ENCODE measurements around the gene ATXN10.
"Not testable (repeated sequence)": the region's sequence is repeated elsewhere in the genome, so short reads cannot be mapped to it uniquely, and the experiment has no call there.

Gene ATXN10

GRCh38 chr22:45777046-45777851 lies 105.6 kb downstream of the ATXN10 start:
- in situ Hi-C loops (cut with HindIII; ENCODE audit: low sequenced_read_pairs): no loop called here

GRCh38 chr22:45777852-45778375 lies 106.3 kb downstream of the ATXN10 start:
- in situ Hi-C loops (cut with HindIII; ENCODE audit: low sequenced_read_pairs): no loop called here

GRCh38 chr22:45781459-45781858 lies 109.8 kb downstream of the ATXN10 start:
- in situ Hi-C loops (cut with HindIII; ENCODE audit: low sequenced_read_pairs): no loop called here

GRCh38 chr22:45781966-45782365 lies 110.3 kb downstream of the ATXN10 start:
- in situ Hi-C loops (cut with HindIII; ENCODE audit: low sequenced_read_pairs): no loop called here

- in situ Hi-C loops (cut with HindIII; ENCODE audit: low sequenced_read_pairs): no loop called here
Observed at GRCh38 chr22:45783021-45783420, 111.4 kb downstream of the ATXN10 start.

- in situ Hi-C loops (cut with HindIII; ENCODE audit: low sequenced_read_pairs): no loop called here
Observed at GRCh38 chr22:45783690-45784089, 112.1 kb downstream of the ATXN10 start.

GRCh38 chr22:45784357-45785277 lies 113.0 kb downstream of the ATXN10 start:
- in situ Hi-C loops (cut with HindIII; ENCODE audit: low sequenced_read_pairs): no loop called here

- in situ Hi-C loops (cut with HindIII; ENCODE audit: low sequenced_read_pairs): no loop called here
Observed at GRCh38 chr22:45785458-45785857, 113.8 kb downstream of the ATXN10 start.

GRCh38 chr22:45786726-45787125 lies 115.1 kb downstream of the ATXN10 start:
- in situ Hi-C loops (cut with HindIII; ENCODE audit: low sequenced_read_pairs): no loop called here

GRCh38 chr22:45787759-45788158 lies 116.1 kb downstream of the ATXN10 start:
- in situ Hi-C loops (cut with HindIII; ENCODE audit: low sequenced_read_pairs): no loop called here

- in situ Hi-C loops (cut with HindIII; ENCODE audit: low sequenced_read_pairs): no loop called here
Observed at GRCh38 chr22:45788522-45788921, 116.9 kb downstream of the ATXN10 start.

- in situ Hi-C loops (cut with HindIII; ENCODE audit: low sequenced_read_pairs): no loop called here
Observed at GRCh38 chr22:45790401-45790800, 118.8 kb downstream of the ATXN10 start.

- in situ Hi-C loops (cut with HindIII; ENCODE audit: low sequenced_read_pairs): no loop called here
Observed at GRCh38 chr22:45793161-45793560, 121.5 kb downstream of the ATXN10 start.

- in situ Hi-C loops (cut with HindIII; ENCODE audit: low sequenced_read_pairs): no loop called here
Observed at GRCh38 chr22:45793892-45794291, 122.3 kb downstream of the ATXN10 start.

- in situ Hi-C loops (cut with HindIII; ENCODE audit: low sequenced_read_pairs): not testable (repeated sequence)
Observed at GRCh38 chr22:45796009-45796408, 124.4 kb downstream of the ATXN10 start.

GRCh38 chr22:45799291-45799690 lies 127.7 kb downstream of the ATXN10 start:
- in situ Hi-C loops (cut with HindIII; ENCODE audit: low sequenced_read_pairs): no loop called here

GRCh38 chr22:45802054-45802453 lies 130.4 kb downstream of the ATXN10 start:
- in situ Hi-C loops (cut with HindIII; ENCODE audit: low sequenced_read_pairs): no loop called here

GRCh38 chr22:45804319-45804985 lies 132.8 kb downstream of the ATXN10 start:
- in situ Hi-C loops (cut with HindIII; ENCODE audit: low sequenced_read_pairs): no loop called here

GRCh38 chr22:45804986-45805325 lies 133.3 kb downstream of the ATXN10 start:
- in situ Hi-C loops (cut with HindIII; ENCODE audit: low sequenced_read_pairs): no loop called here

GRCh38 chr22:45805413-45805812 lies 133.8 kb downstream of the ATXN10 start:
- in situ Hi-C loops (cut with HindIII; ENCODE audit: low sequenced_read_pairs): no loop called here
